WERI-Rb-1 (cell line): Measurements from ENCODE around the gene DTX2.
"Not testable (repeated sequence)": the region's sequence is repeated elsewhere in the genome, so short reads cannot be mapped to it uniquely, and the experiment has no call there.

ENCODE experiments used
- DNase-seq: peaks from one replicate; pipeline ENCODE4 v3.0.0-alpha.2; 2020
- H3K27ac ChIP-seq: fragments of 250-450 bp; sonication (Bioruptor Pico); 2 replicates; pipeline ENCODE4 v1.5.1; 2020; ENCODE audit warnings: mild to moderate bottlenecking, moderate library complexity
- H3K27me3 ChIP-seq: fragments of 250-450 bp; sonication (Bioruptor Pico); 2 replicates; pipeline ENCODE4 v1.5.1; 2021; ENCODE audit warnings: mild to moderate bottlenecking, low read depth, moderate library complexity; ENCODE audit not compliant: insufficient read depth, severe bottlenecking
- H3K36me3 ChIP-seq: fragments of 250-450 bp; sonication (Bioruptor Pico); 2 replicates; pipeline ENCODE4 v1.5.1; 2020; ENCODE audit warnings: mild to moderate bottlenecking, moderate library complexity
- H3K4me3 ChIP-seq: 2 replicates; pipeline ENCODE4 v1.5.1; 2011; ENCODE audit warnings: low read depth, mild to moderate bottlenecking, control low read depth, low read length
- H3K9me3 ChIP-seq: fragments of 250-450 bp; sonication (Bioruptor Pico); 2 replicates; pipeline ENCODE4 v1.5.1; 2021; ENCODE audit warnings: mild to moderate bottlenecking, moderate library complexity; ENCODE audit not compliant: severe bottlenecking
- CTCF ChIP-seq: IDR thresholded peaks from 2 replicates; pipeline ENCODE4 v1.5.1; 2011; ENCODE audit warnings: low read depth, mild to moderate bottlenecking, control low read depth, inconsistent platforms, low read length

DTX2 gene

GRCh38 chr7:76461464-76462101 is at the start of gene DTX2:
TSS of gene DTX2 (plus strand) at chr7:76461709. CDS start at chr7:76480510, 18,801 bp downstream.
- not testable (repeated sequence) for DNase-seq, H3K36me3 ChIP-seq, H3K9me3 ChIP-seq, H3K27ac ChIP-seq, H3K27me3 ChIP-seq
- H3K4me3 ChIP-seq: peak within 1 kb of the TSS; percentile 47

- DNase-seq: no peak
- no peak overlapping the region for H3K27ac ChIP-seq
- H3K27me3 ChIP-seq: no peaks in the 10 kb centered on the region
- no peaks in the 10 kb centered on the region for H3K36me3 ChIP-seq
- H3K4me3 ChIP-seq: no peak overlapping the region
- TF ChIP-seq CTCF: no peak
- no peaks in the 10 kb centered on the region for H3K9me3 ChIP-seq
Observed at GRCh38 chr7:76412249-76412648, 49.3 kb upstream of the DTX2 start.

DNA sequence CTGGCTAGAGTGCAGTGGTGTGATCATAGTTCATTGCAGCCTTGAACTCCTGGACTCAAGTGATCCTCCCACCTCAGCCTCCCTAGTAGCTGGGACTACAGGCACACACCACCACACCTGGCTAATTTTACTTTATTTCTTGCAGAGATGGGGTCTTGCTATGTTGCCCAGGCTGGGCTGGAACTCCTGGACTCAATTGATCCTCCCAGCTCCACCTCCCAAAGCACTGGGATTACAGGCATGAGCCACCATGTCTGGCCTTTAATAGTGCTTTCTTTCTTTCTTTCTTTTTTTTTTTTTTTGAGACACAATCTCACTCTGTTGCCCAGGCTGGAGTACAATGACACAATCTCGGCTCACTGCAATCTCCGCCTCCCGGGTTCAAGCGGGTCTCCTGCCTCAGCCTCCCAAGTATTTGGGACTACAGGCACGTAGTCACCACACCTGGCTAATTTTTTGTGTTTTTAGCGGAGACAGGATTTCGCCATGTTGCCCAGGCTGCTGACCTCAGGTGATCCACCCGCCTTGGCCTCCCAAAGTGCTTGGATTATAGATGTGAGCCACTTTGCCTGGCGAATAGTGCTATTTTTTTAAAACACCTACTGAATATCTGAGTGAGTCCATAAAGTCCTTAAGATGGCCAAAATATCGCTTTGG is 43.7 kb upstream of the DTX2 start:
- H3K9me3 ChIP-seq, H3K36me3 ChIP-seq, DNase-seq, H3K27ac ChIP-seq, H3K4me3 ChIP-seq, H3K27me3 ChIP-seq: not testable (repeated sequence)

DNA sequence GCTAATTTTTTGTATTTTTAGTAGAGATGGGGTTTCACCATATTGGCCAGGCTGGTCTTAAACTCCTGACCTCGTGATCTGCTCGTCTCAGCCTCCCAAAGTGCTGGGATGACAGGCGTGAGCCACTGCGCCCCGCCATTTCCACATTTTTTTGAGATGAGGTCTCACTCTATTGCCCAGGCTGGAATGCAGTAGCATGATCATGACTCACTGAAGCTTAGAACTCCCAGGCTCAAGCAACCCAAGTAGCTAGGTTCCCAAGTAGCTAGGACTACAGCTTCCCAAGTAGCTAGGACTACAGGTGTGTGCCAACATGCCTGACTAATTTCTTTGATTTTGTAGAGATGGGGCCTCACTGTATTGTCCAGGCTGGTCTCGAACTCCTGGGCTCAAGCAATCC is 40.4 kb upstream of the DTX2 start:
- DNase-seq, H3K27ac ChIP-seq, H3K36me3 ChIP-seq, H3K9me3 ChIP-seq, H3K27me3 ChIP-seq, H3K4me3 ChIP-seq: not testable (repeated sequence)

GRCh38 chr7:76423666-76424412 is 37.7 kb upstream of the DTX2 start:
- Histone ChIP-seq H3K27me3 (no peaks in the 10 kb centered on the region), H3K9me3 (peaks cover 3% of the 10 kb centered on the region), H3K27ac (no peak overlapping the region), H3K4me3 (no peak overlapping the region; the same call in 1 of the 2 replicates), H3K36me3 (no peaks in the 10 kb centered on the region)
- TF ChIP-seq CTCF: no peak
- DNase-seq: peak; percentile 42

DNA sequence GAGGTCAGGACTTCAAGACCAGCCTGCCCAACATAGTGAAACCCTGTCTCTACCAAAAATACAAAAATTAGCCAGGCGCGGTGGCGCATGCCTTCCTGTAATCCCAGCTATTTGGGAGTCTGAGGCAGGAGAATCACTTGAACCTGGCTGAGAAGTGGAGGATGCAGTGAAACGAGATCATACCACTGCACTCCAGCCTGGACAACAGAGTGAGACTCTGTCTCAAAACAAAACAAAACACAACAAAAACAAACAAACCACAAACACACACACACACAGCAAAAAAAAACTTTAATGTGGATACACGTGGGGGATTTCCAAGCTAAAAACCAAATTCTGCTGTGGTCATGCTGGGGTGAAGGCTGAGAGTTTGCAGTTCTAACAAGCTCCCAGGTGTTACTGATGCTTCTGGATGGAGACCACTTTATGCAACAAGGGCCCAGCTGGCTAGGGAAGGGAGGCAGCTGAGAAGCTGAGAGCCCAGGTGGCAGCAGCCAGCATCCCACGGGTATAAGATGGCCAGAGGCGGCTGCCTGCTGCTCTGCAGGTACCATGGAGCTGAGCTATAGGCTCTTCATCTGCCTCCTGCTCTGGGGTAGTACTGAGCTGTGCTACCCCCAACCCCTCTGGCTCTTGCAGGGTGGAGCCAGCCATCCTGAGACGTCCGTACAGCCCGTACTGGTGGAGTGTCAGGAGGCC is 36.9 kb upstream of the DTX2 start, which contains the start of gene ZP3:
Gene ZP3 (plus strand): TSS at position 538 of the 699 bp plus-strand sequence. CDS start 15 bp downstream, at position 553.
- no peak for TF ChIP-seq CTCF
- peaks cover 3% of the 10 kb centered on the region for H3K9me3 ChIP-seq
- no peak within 1 kb of the TSS; the same call in 1 of the 2 replicates for H3K4me3 ChIP-seq
- H3K36me3 ChIP-seq: no peaks in the 10 kb centered on the region
- H3K27ac ChIP-seq: no peak within 1 kb of the TSS
- no peaks in the 10 kb centered on the region for H3K27me3 ChIP-seq
- DNase-seq: no peak

- Histone ChIP-seq H3K9me3 (peaks cover 3% of the 10 kb centered on the region), H3K36me3 (no peaks in the 10 kb centered on the region), H3K4me3 (no peak overlapping the region), H3K27me3 (no peaks in the 10 kb centered on the region), H3K27ac (no peak overlapping the region)
- no peak for TF ChIP-seq CTCF
- DNase-seq: no peak
Observed at GRCh38 chr7:76425156-76425555, 36.4 kb upstream of the DTX2 start.

DNA sequence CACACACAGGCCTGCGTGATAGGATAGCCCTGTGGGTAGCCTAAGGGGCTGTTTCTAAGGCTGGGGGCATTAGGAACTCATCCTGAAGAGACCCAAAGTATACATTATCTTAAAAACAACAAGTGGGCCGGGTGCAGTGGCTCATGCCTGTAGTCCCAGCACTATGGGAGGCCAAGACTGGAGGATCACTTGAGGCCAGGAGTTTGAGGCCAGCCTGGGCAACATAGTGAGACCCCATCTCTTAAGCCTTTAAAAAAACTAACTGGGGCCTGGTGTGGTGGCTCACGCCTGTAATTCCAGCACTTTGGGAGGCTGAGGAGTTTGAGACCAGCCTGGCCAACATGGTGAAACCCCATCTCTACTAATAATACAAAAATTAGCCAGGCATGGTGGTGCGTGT is 36.0 kb upstream of the DTX2 start:
- DNase-seq, H3K4me3 ChIP-seq, H3K27ac ChIP-seq, H3K27me3 ChIP-seq, H3K9me3 ChIP-seq, H3K36me3 ChIP-seq: not testable (repeated sequence)
